ENCODE data around the gene ADGRA1. TPM values are rescaled to one million over a fixed set of nuclear protein-coding genes. Genes with fewer than 3 reads are reported as not detected.
"Not testable (repeated sequence)": the region's sequence is repeated elsewhere in the genome, so short reads cannot be mapped to it uniquely, and the experiment has no call there.

Gene ADGRA1
- total RNA-seq, 2 experiments from 2014 or later = not detected

- H3K4me3 Mint-ChIP-seq = no peak overlapping the region
- no peaks in the 10 kb centered on the region for H3K4me1 Mint-ChIP-seq
- peaks cover 7% of the 10 kb centered on the region for H3K27me3 Mint-ChIP-seq
- POLR2A ChIA-PET = no interaction called here
- CTCF ChIA-PET = no interaction called here
- no peak for DNase-seq
- peaks cover 8% of the 10 kb centered on the region for H3K36me3 Mint-ChIP-seq (ENCODE audit: low read depth)
- H3K9me3 Mint-ChIP-seq = peaks cover 29% of the 10 kb centered on the region
- no peak overlapping the region for H3K27ac Mint-ChIP-seq
Observed at GRCh38 chr10:133173860-133174640, 86.3 kb downstream of the ADGRA1 start.

- Mint-ChIP-seq H3K9me3 (peaks cover 29% of the 10 kb centered on the region), H3K27ac (no peak overlapping the region), H3K4me1 (no peaks in the 10 kb centered on the region), H3K27me3 (peaks cover 7% of the 10 kb centered on the region), H3K4me3 (no peak overlapping the region), H3K36me3 (ENCODE audit: low read depth) (peaks cover 8% of the 10 kb centered on the region)
- POLR2A ChIA-PET = no interaction called here
- CTCF ChIA-PET = no interaction called here
- no peak for DNase-seq
Observed at GRCh38 chr10:133174689-133175263, 87.1 kb downstream of the ADGRA1 start.

GRCh38 chr10:133175624-133176023, 87.9 kb downstream of the ADGRA1 start:
- DNase-seq; H3K4me3 Mint-ChIP-seq; H3K4me1 Mint-ChIP-seq; CTCF ChIA-PET; H3K36me3 Mint-ChIP-seq (ENCODE audit: low read depth); POLR2A ChIA-PET; H3K27ac Mint-ChIP-seq; H3K27me3 Mint-ChIP-seq: not testable (repeated sequence)
- H3K9me3 Mint-ChIP-seq = peaks cover 29% of the 10 kb centered on the region

GRCh38 chr10:133176546-133176945, 88.8 kb downstream of the ADGRA1 start:
- peaks cover 8% of the 10 kb centered on the region for H3K36me3 Mint-ChIP-seq (ENCODE audit: low read depth)
- CTCF ChIA-PET = no interaction called here
- no peak for DNase-seq
- H3K4me1 Mint-ChIP-seq = no peaks in the 10 kb centered on the region
- peaks cover 7% of the 10 kb centered on the region for H3K27me3 Mint-ChIP-seq
- peaks cover 29% of the 10 kb centered on the region for H3K9me3 Mint-ChIP-seq
- POLR2A ChIA-PET = no interaction called here
- no peak overlapping the region for H3K4me3 Mint-ChIP-seq
- no peak overlapping the region for H3K27ac Mint-ChIP-seq

GRCh38 chr10:133177380-133178157, 89.8 kb downstream of the ADGRA1 start:
- peaks cover 8% of the 10 kb centered on the region for H3K36me3 Mint-ChIP-seq (ENCODE audit: low read depth)
- POLR2A ChIA-PET = no interaction called here
- H3K4me1 Mint-ChIP-seq = no peaks in the 10 kb centered on the region
- no peak overlapping the region for H3K4me3 Mint-ChIP-seq
- peaks cover 4% of the 10 kb centered on the region for H3K27me3 Mint-ChIP-seq
- H3K9me3 Mint-ChIP-seq = peaks cover 29% of the 10 kb centered on the region
- CTCF ChIA-PET = no interaction called here
- no peak overlapping the region for H3K27ac Mint-ChIP-seq
- no peak for DNase-seq

GRCh38 chr10:133178357-133179127, 90.8 kb downstream of the ADGRA1 start:
- no peak for DNase-seq
- H3K27me3 Mint-ChIP-seq = no peaks in the 10 kb centered on the region
- ChIA-PET POLR2A (no interaction called here), CTCF (no interaction called here)
- peaks cover 29% of the 10 kb centered on the region for H3K9me3 Mint-ChIP-seq
- H3K4me1 Mint-ChIP-seq = no peaks in the 10 kb centered on the region
- H3K27ac Mint-ChIP-seq = no peak overlapping the region
- H3K36me3 Mint-ChIP-seq (ENCODE audit: low read depth) = peaks cover 8% of the 10 kb centered on the region
- no peak overlapping the region for H3K4me3 Mint-ChIP-seq

GRCh38 chr10:133179128-133179520, 91.4 kb downstream of the ADGRA1 start:
- no peak for DNase-seq
- peaks cover 8% of the 10 kb centered on the region for H3K36me3 Mint-ChIP-seq (ENCODE audit: low read depth)
- H3K27me3 Mint-ChIP-seq = no peaks in the 10 kb centered on the region
- peaks cover 32% of the 10 kb centered on the region for H3K9me3 Mint-ChIP-seq
- H3K4me1 Mint-ChIP-seq = no peaks in the 10 kb centered on the region
- H3K27ac Mint-ChIP-seq = no peak overlapping the region
- no peak overlapping the region for H3K4me3 Mint-ChIP-seq
- POLR2A ChIA-PET = no interaction called here
- CTCF ChIA-PET = no interaction called here

GRCh38 chr10:133179651-133180050, 91.9 kb downstream of the ADGRA1 start:
- Mint-ChIP-seq H3K27me3 (no peaks in the 10 kb centered on the region), H3K4me1 (no peaks in the 10 kb centered on the region), H3K27ac (no peak overlapping the region), H3K4me3 (no peak overlapping the region), H3K9me3 (peaks cover 34% of the 10 kb centered on the region), H3K36me3 (ENCODE audit: low read depth) (peaks cover 6% of the 10 kb centered on the region)
- DNase-seq = no peak
- ChIA-PET CTCF (no interaction called here), POLR2A (no interaction called here)

GRCh38 chr10:133180192-133180964, 92.7 kb downstream of the ADGRA1 start:
- no peaks in the 10 kb centered on the region for H3K4me1 Mint-ChIP-seq
- peaks cover 32% of the 10 kb centered on the region for H3K9me3 Mint-ChIP-seq
- ChIA-PET POLR2A (no interaction called here), CTCF (no interaction called here)
- no peak overlapping the region for H3K4me3 Mint-ChIP-seq
- H3K27ac Mint-ChIP-seq = no peak overlapping the region
- peaks cover 6% of the 10 kb centered on the region for H3K36me3 Mint-ChIP-seq (ENCODE audit: low read depth)
- DNase-seq = no peak
- H3K27me3 Mint-ChIP-seq = no peaks in the 10 kb centered on the region

- ChIA-PET POLR2A (no interaction called here), CTCF (no interaction called here)
- Mint-ChIP-seq H3K4me1 (no peaks in the 10 kb centered on the region), H3K9me3 (peaks cover 29% of the 10 kb centered on the region), H3K36me3 (ENCODE audit: low read depth) (peaks cover 6% of the 10 kb centered on the region), H3K27ac (no peak overlapping the region), H3K27me3 (no peaks in the 10 kb centered on the region), H3K4me3 (no peak overlapping the region)
- DNase-seq = no peak
Observed at GRCh38 chr10:133180965-133181639, 93.4 kb downstream of the ADGRA1 start.

Data from activated CD4-positive, alpha-beta T cell treated with anti-CD3 and anti-CD28 coated beads, Interleukin-2, amount 10 ng/mL, durations not matched to agents 7 days and 5 days (primary cell).